HCT116 (cell line): ENCODE data around the gene ELL2. TPM values are rescaled to one million over a fixed set of nuclear protein-coding genes. Genes with fewer than 3 reads are reported as not detected.

Source experiments
- ATAC-seq: fragments of 200-7000 bp; cut with Tn5 transposase; 2 replicates; pipeline ENCODE4 v1.9.1; 2020; ENCODE audit warnings: mild to moderate bottlenecking, moderate library complexity
- BruUV-seq: library from RNA; stranded (reverse); fragments of 400-500 nt; replicated peaks from 2 replicates; lab custom pipeline; 2021; lab: Mats Ljungman, UMichigan
- CTCF ChIA-PET: fragments of 300-600 bp; sonication (Branson Sonifier 250); formaldehyde crosslinking; loops from one replicate; lab custom pipeline; 2021; ENCODE audit warnings: antibody characterized with exemption; lab: Charles Lee
- POLR2A ChIA-PET: fragments of 300-600, 350-600 bp; sonication (Branson Sonifier 250); formaldehyde crosslinking; loops from one replicate; lab custom pipeline; 2021; ENCODE audit warnings: antibody characterized with exemption; lab: Charles Lee
- RAD21 ChIA-PET, 2 experiments: fragments of 300-600 bp; sonication (Branson Sonifier 250); formaldehyde crosslinking; loops; one replicate each; lab custom pipeline; 2023; ENCODE audit warnings: low total read pairs in 2 of 2; ENCODE audit not compliant: uncharacterized antibody in 2 of 2, unreplicated experiment in 2 of 2, low non-redundant PET in 1 of 2; lab: Charles Lee
- DNase-seq: peaks from one replicate; pipeline ENCODE4 v3.0.0-alpha.2; 2010; ENCODE audit warnings: low read depth, low spot score
- H2AFZ ChIP-seq: fragments of 200-600 bp; shearing (Covaris generic), sonication (generic); 2 replicates; pipeline ENCODE4 v1.6.1; 2017; ENCODE audit warnings: low read depth, mixed run types, mixed read lengths, antibody characterized with exemption, low read length; ENCODE audit not compliant: poor library complexity, severe bottlenecking
- H3K27ac ChIP-seq: 2 replicates; pipeline ENCODE4 v1.5.1; 2012; ENCODE audit warnings: low read depth, low read length
- H3K27me3 ChIP-seq: fragments of 200-600 bp; sonication (generic); 2 replicates; pipeline ENCODE4 v1.6.1; 2016; ENCODE audit warnings: mixed run types, low read length, mixed read lengths; ENCODE audit not compliant: insufficient read depth
- H3K36me3 ChIP-seq, 2 experiments: fragments of 200-500 bp in 1 of 2; fragments of 200-600 bp in 1 of 2; sonication (Bioruptor generic) in 1 of 2; sonication (generic) in 1 of 2; 2 replicates each; pipeline versions ENCODE4 v1.5.1 to v1.6.1; 2014 to 2016; ENCODE audit warnings: low read length in 2 of 2, inconsistent platforms in 1 of 2, mixed read lengths in 1 of 2, mixed run types in 1 of 2; ENCODE audit not compliant: insufficient read depth in 2 of 2, control insufficient read depth in 1 of 2
- H3K4me1 ChIP-seq, 2 experiments: fragments of 200-600 bp in 1 of 2; sonication (generic) in 1 of 2; 2 replicates each; pipeline versions ENCODE4 v1.5.1 to v1.6.1; 2012 to 2017; ENCODE audit warnings: low read length in 2 of 2, inconsistent platforms in 1 of 2, mild to moderate bottlenecking in 1 of 2, mixed read lengths in 1 of 2, mixed run types in 1 of 2, moderate library complexity in 1 of 2; ENCODE audit not compliant: insufficient read depth in 2 of 2, control insufficient read depth in 1 of 2
- H3K4me2 ChIP-seq: fragments of 200-600 bp; sonication (generic); 2 replicates; pipeline ENCODE4 v1.6.1; 2017; ENCODE audit warnings: mixed run types, low read length, mixed read lengths
- H3K4me3 ChIP-seq, 2 experiments: fragments of 200-600 bp in 1 of 2; sonication (generic) in 1 of 2; replicated peaks in 1 of 2; 2 replicates each; pipeline ENCODE4 v1.5.1; 2011 to 2016; ENCODE audit warnings: low read length in 2 of 2, control low read depth in 1 of 2, low read depth in 1 of 2, mild to moderate bottlenecking in 1 of 2, mixed read lengths in 1 of 2, mixed run types in 1 of 2
- H3K79me2 ChIP-seq: fragments of 200-600 bp; sonication (generic); 2 replicates; pipeline ENCODE4 v1.6.1; 2017; ENCODE audit warnings: mild to moderate bottlenecking, mixed run types, low read length, moderate library complexity, mixed read lengths; ENCODE audit not compliant: insufficient read depth
- H3K9ac ChIP-seq: fragments of 200-600 bp; sonication (generic); 2 replicates; pipeline ENCODE4 v1.6.1; 2016; ENCODE audit warnings: low read length, mixed read lengths
- H3K9me2 ChIP-seq: fragments of 200-600 bp; sonication (generic), shearing (Covaris generic); 2 replicates; pipeline ENCODE4 v1.6.1; 2017; ENCODE audit warnings: mixed run types, mild to moderate bottlenecking, moderate library complexity; ENCODE audit not compliant: insufficient read depth
- H3K9me3 ChIP-seq, 2 experiments: fragments of 200-500 bp in 1 of 2; fragments of 200-600 bp in 1 of 2; sonication (Bioruptor generic) in 1 of 2; sonication (generic) in 1 of 2; 2 replicates each; pipeline ENCODE4 v1.6.1; 2014 to 2017; ENCODE audit warnings: low read length in 2 of 2, mixed read lengths in 2 of 2, inconsistent platforms in 1 of 2, low read depth in 1 of 2, mild to moderate bottlenecking in 1 of 2, mixed run types in 1 of 2, moderate library complexity in 1 of 2; ENCODE audit not compliant: control insufficient read depth in 1 of 2, insufficient read depth in 1 of 2
- H4K20me1 ChIP-seq: fragments of 200-600 bp; sonication (generic), shearing (Covaris generic); 2 replicates; pipeline ENCODE4 v1.6.1; 2017; ENCODE audit warnings: mixed run types, mild to moderate bottlenecking, moderate library complexity; ENCODE audit not compliant: insufficient read depth
- ATF3 ChIP-seq: IDR thresholded peaks from 2 replicates; pipeline ENCODE4 v1.6.1; 2012
- CBX3 ChIP-seq: IDR thresholded peaks from 2 replicates; pipeline ENCODE4 v1.6.1; 2012; ENCODE audit warnings: low read depth
- EGR1 ChIP-seq: IDR thresholded peaks from 2 replicates; pipeline ENCODE4 v1.6.1; 2012; ENCODE audit warnings: low read depth
- ELF1 ChIP-seq: IDR thresholded peaks from 2 replicates; pipeline ENCODE4 v1.6.1; 2012; ENCODE audit warnings: low read depth, borderline replicate concordance
- EZH2phosphoT487 ChIP-seq: fragments of 200-600 bp; IDR thresholded peaks from 2 replicates; pipeline ENCODE4 v1.6.1; 2018; ENCODE audit warnings: antibody characterized with exemption, borderline replicate concordance
- JUND ChIP-seq: IDR thresholded peaks from 2 replicates; pipeline ENCODE4 v1.6.1; 2012
- SRF ChIP-seq: IDR thresholded peaks from 2 replicates; pipeline ENCODE4 v1.6.1; 2012; ENCODE audit warnings: low read depth
- TCF7L2 ChIP-seq: IDR thresholded peaks from 2 replicates; pipeline ENCODE4 v1.7.0; 2011; ENCODE audit warnings: borderline replicate concordance, inconsistent platforms; ENCODE audit not compliant: insufficient read depth, insufficient read length; ENCODE audit errors: extremely low read depth
- YY1 ChIP-seq: IDR thresholded peaks from 2 replicates; pipeline ENCODE4 v1.6.1; 2011; ENCODE audit warnings: low read length, low read depth, moderate library complexity, mild to moderate bottlenecking; ENCODE audit not compliant: insufficient replicate concordance; ENCODE audit errors: extremely low read depth
- ZFX ChIP-seq: fragments of 450-650 bp; IDR thresholded peaks from 2 replicates; pipeline ENCODE4 v1.6.1; 2017
- ZNF274 ChIP-seq: fragments of 200-500 bp; sonication (Bioruptor generic); IDR thresholded peaks from 2 replicates; pipeline ENCODE4 v1.6.1; 2014; ENCODE audit warnings: mild to moderate bottlenecking, low read depth, low read length, inconsistent platforms
- intact Hi-C: fragments of 100-400 bp; cut with micrococcal nuclease; formaldehyde crosslinking; loops from 2 replicates; pipeline ENCODE4 v1.10.0; 2022
- total RNA-seq: library from RNA; stranded (reverse); gene quantifications from one replicate; pipeline ENCODE4 v1.2.1, GENCODE V29; 2021; ENCODE audit not compliant: unreplicated experiment

The ELL2 gene
- total RNA-seq, 1 experiment from 2014 or later, result 29.8 TPM

DNA sequence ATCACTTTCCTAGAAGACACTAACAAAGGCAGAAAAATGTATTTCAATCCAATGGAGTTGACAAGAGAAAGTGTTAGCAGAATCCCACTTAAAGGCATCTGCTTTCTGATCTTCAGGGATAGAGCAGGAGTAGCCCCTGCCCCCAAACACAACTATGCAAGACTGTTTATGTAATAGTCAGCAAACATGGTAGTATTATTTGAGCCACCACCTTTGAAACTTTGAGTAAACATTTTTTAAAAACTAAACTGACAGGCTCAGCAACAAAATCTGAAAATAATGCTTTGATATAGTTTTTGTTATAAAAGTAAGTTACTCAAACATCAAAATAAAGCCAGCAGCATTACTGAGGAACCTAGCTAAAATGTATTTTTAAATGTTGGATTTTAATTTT, 4.8 kb downstream of the ELL2 start:
- no peak overlapping the region for H2AFZ ChIP-seq
- peaks cover 6 to 26% of the 10 kb centered on the region in 2 experiments; a peak in 3 of 4 replicates for H3K4me1 ChIP-seq
- POLR2A ChIA-PET, result no interaction called here
- RAD21 ChIA-PET, result no interaction called here
- no peak overlapping the region for H3K4me3 ChIP-seq
- no peak overlapping the region for H3K4me2 ChIP-seq
- no peaks in the 10 kb centered on the region for H3K9me2 ChIP-seq
- no peak for ATAC-seq
- H3K27me3 ChIP-seq, result no peaks in the 10 kb centered on the region
- intact Hi-C loops, result loop anchor here (1.0 kb wide), 1 partner anchor 9 kb away; no protein-coding TSS in a partner anchor
- H3K79me2 ChIP-seq, result peaks cover 44% of the 10 kb centered on the region
- DNase-seq, result no peak
- H3K36me3 ChIP-seq, result no peaks in the 10 kb centered on the region
- no peak overlapping the region for H3K27ac ChIP-seq
- BruUV-seq, result no TSS peak
- no peak overlapping the region for H3K9ac ChIP-seq
- H3K9me3 ChIP-seq, result no peaks in the 10 kb centered on the region
- TF ChIP-seq ZFX (no peak), ELF1 (no peak), YY1 (no peak), ZNF274 (no peak), SRF (no peak), EZH2phosphoT487 (no peak), TCF7L2 (no peak), EGR1 (no peak), JUND (no peak), CBX3 (no peak), ATF3 (no peak)
- TF ChIP-seq, all 23 proteins: peak for 0
- CTCF ChIA-PET, result no interaction called here
- no peaks in the 10 kb centered on the region for H4K20me1 ChIP-seq
